Measurements from ENCODE around the gene SRR.
"Not testable (repeated sequence)": the region's sequence is repeated elsewhere in the genome, so short reads cannot be mapped to it uniquely, and the experiment has no call there.

Gene SRR

GRCh38 chr17:2289878-2290478 lies 13.8 kb upstream of the SRR start:
- no peak for DNase-seq (ENCODE audit: low read depth in 2 of 2)

- no peak for DNase-seq (ENCODE audit: low read depth in 2 of 2)
These were observed 11.7 kb upstream of the SRR start for GRCh38 chr17:2292100-2292499.

GRCh38 chr17:2295575-2295974 lies 8.2 kb upstream of the SRR start:
- DNase-seq (ENCODE audit: low read depth in 2 of 2), result no peak

- no peak for DNase-seq (ENCODE audit: low read depth in 2 of 2)
These were observed 6.7 kb upstream of the SRR start for GRCh38 chr17:2297023-2297422.

GRCh38 chr17:2299136-2299535 lies 4.6 kb upstream of the SRR start:
- no peak for DNase-seq (ENCODE audit: low read depth in 2 of 2)

GRCh38 chr17:2299756-2300155 lies 4.0 kb upstream of the SRR start:
- DNase-seq (ENCODE audit: low read depth in 2 of 2), result no peak

GRCh38 chr17:2302778-2303203 lies 959 bp upstream of the SRR start:
- no peak for DNase-seq (ENCODE audit: low read depth in 2 of 2)

GRCh38 chr17:2304931-2305330 lies 1.2 kb downstream of the SRR start:
- no peak for DNase-seq (ENCODE audit: low read depth in 2 of 2)

GRCh38 chr17:2309338-2310154 lies 5.8 kb downstream of the SRR start:
- no peak for DNase-seq (ENCODE audit: low read depth in 2 of 2)

GRCh38 chr17:2312736-2313135 lies 9.0 kb downstream of the SRR start:
- no peak for DNase-seq (ENCODE audit: low read depth in 2 of 2)

- DNase-seq (ENCODE audit: low read depth in 2 of 2), result not testable (repeated sequence)
These were observed 13.1 kb downstream of the SRR start for GRCh38 chr17:2316916-2317205.

- DNase-seq (ENCODE audit: low read depth in 2 of 2), result no peak
These were observed 14.0 kb downstream of the SRR start for GRCh38 chr17:2317796-2318195.

GRCh38 chr17:2319051-2319450 lies 15.3 kb downstream of the SRR start:
- no peak for DNase-seq (ENCODE audit: low read depth in 2 of 2)

- no peak for DNase-seq (ENCODE audit: low read depth in 2 of 2)
These were observed 17.6 kb downstream of the SRR start for GRCh38 chr17:2321399-2321798.

GRCh38 chr17:2323629-2324314 lies 20.0 kb downstream of the SRR start:
- no peak for DNase-seq (ENCODE audit: low read depth in 2 of 2)

- DNase-seq (ENCODE audit: low read depth in 2 of 2), result no peak
These were observed 27.6 kb downstream of the SRR start for GRCh38 chr17:2331303-2331702.

- no peak for DNase-seq (ENCODE audit: low read depth in 2 of 2)
These were observed 32.0 kb downstream of the SRR start for GRCh38 chr17:2335726-2336214.

- peak; percentile 78 to 85 for DNase-seq (ENCODE audit: low read depth in 2 of 2)
These were observed 32.6 kb downstream of the SRR start, which contains the start of gene TSR1 for GRCh38 chr17:2336215-2336851. Gene TSR1 (minus strand): TSS chr17:2336457. CDS start chr17:2336427, 30 bp downstream.

GRCh38 chr17:2336852-2337543 lies 33.2 kb downstream of the SRR start, which contains the start of gene SGSM2:
Gene SGSM2 (plus strand): TSS chr17:2337501. CDS start chr17:2337689, 188 bp downstream.
- peak; percentile 52 for DNase-seq (ENCODE audit: low read depth in 2 of 2)

GRCh38 chr17:2337544-2338314 lies 34.0 kb downstream of the SRR start:
- DNase-seq (ENCODE audit: low read depth in 2 of 2), result peak; percentile 16 to 41

GRCh38 chr17:2338315-2338657 lies 34.5 kb downstream of the SRR start:
- no peak for DNase-seq (ENCODE audit: low read depth in 2 of 2)
